Heart right ventricle (tissue), 16 donors: Measurements from ENCODE around the gene GSTK1. TPM values are rescaled to one million over a fixed set of nuclear protein-coding genes. Genes with fewer than 3 reads are reported as not detected.

Experiments
- ATAC-seq, 8 donors: fragments of 200-7000 bp; cut with Tn5 transposase; one replicate each; pipeline ENCODE4 v1.9.1; 2020; ENCODE audit warnings: mild to moderate bottlenecking in 8 of 8, moderate library complexity in 8 of 8, moderate number of reproducible peaks in 1 of 8
- DNase-seq, 2 donors: peaks; one replicate each; pipeline ENCODE4 v3.0.0-alpha.2; 2020
- H3K27ac ChIP-seq, 10 donors: fragments of 200-600 bp; sonication (generic) in 2 of 10; one replicate each; pipeline versions ENCODE4 v1.5.0 to v1.8.0; 2020 to 2022; ENCODE audit warnings: mild to moderate bottlenecking in 3 of 10
- H3K27me3 ChIP-seq, 7 donors: fragments of 200-600 bp; one replicate each; pipeline ENCODE4 v1.8.0; 2021 to 2022; ENCODE audit warnings: mild to moderate bottlenecking in 2 of 7
- H3K36me3 ChIP-seq, 9 donors: fragments of 200-600 bp; sonication (generic) in 1 of 9; one replicate each; pipeline versions ENCODE4 v1.5.0 to v1.8.0; 2020 to 2022; ENCODE audit warnings: mild to moderate bottlenecking in 2 of 9
- H3K4me1 ChIP-seq, 9 donors: fragments of 200-600 bp; sonication (generic) in 1 of 9; one replicate each; pipeline versions ENCODE4 v1.5.0 to v1.8.0; 2020 to 2022; ENCODE audit warnings: mild to moderate bottlenecking in 4 of 9
- H3K4me3 ChIP-seq, 10 donors: fragments of 200-600 bp; sonication (generic) in 2 of 10; one replicate each; pipeline versions ENCODE4 v1.5.0 to v1.8.0; 2020 to 2022; ENCODE audit warnings: mild to moderate bottlenecking in 7 of 10, moderate library complexity in 2 of 10
- H3K9me3 ChIP-seq, 11 donors: fragments of 200-600 bp in 10 of 11; sonication (generic) in 2 of 11; one replicate each; pipeline versions ENCODE4 v1.5.0 to v1.8.0; 2013 to 2022; ENCODE audit warnings: mild to moderate bottlenecking in 2 of 11, control low read depth in 1 of 11, moderate library complexity in 1 of 11
- WGBS, 2 donors: extraction: QIAGEN DNeasy Blood & Tissue Kit; methylation state at CpG; one replicate each; pipeline ENCODE4 v1.1.7; 2013; ENCODE audit warnings: inconsistent platforms in 1 of 2; 5-methylcytosine and 5-hydroxymethylcytosine counted together
- intact Hi-C, 10 donors: fragments of 100-400 bp; cut with DNase I; formaldehyde crosslinking; loops; one replicate each; pipeline versions ENCODE4 v1.11.1 to v1.14.2; 2022
- polyA plus RNA-seq, 2 donors: library from polyadenylated mRNA; stranded (reverse); fragments of 200-250 nt; gene quantifications; one replicate each; pipeline ENCODE4 v1.2.3, GENCODE V29; 2013
- total RNA-seq, 10 donors: library from RNA; stranded (reverse); fragmentation: NEBNext Ultra II Directional in 3 of 10; extraction: Animal tissue kit (Norgen Biotek cat#: 25700) in 3 of 10; gene quantifications; one replicate each; pipeline versions ENCODE4 v1.2.1 to v1.2.4, GENCODE V29; 2021 to 2023
- TF ChIP-seq, protein P1 (sequence below), 9 donors: fragments of 200-600 bp; sonication (generic) in 2 of 9; IDR thresholded peaks; one replicate each; pipeline versions ENCODE4 v1.5.0 to v1.8.0; 2021 to 2022; ENCODE audit warnings: antibody characterized with exemption in 9 of 9, mild to moderate bottlenecking in 5 of 9, moderate library complexity in 1 of 9
- donor health status: Arrhythmogenic right ventricular cardiomyopathy.
- donor health status: ischemic (EF 13 %, LVEDD 7.1; RV severe dilation, severe dysfunction).
- donor health status: healthy with polysubstance abuse.
- donor health status: DM: no; HTN: yes; CAD: no.
- donor health status: DM: no; HTN: no; CAD: no.
- donor health status: ischemic (EF 25% LVEDD 6.9; RV normal size, moderate dysfunction).
- donor health status: ischemic (EF 25% LVEDD 5.7; RV mildly dilated, moderate dysfunction).
- donor health status: healthy.
- donor health status: DM: yes; HTN: yes; CAD: no.
- donor health status: Ischemic cardiomyopathy.
- donor health status: ischemic (EF 35%, LVEDD 5.7; RV mildly dilated, moderate dysfunction).
- donor health status: nonischemic (EF 11% LVEDD 7.7; RV severe dilation, severe dysfunction).
- donor health status: DM: yes; HTN: yes; CAD: no.
- donor health status: PGD.
- donor health status: ischemic (EF 29% LVEDD 5.4; RV normal size, mild dysfunction).
- donor health status: nonischemic (EF 23%, LVEDD 6.1; RV moderate dilation, normal function).

Gene GSTK1
- total and polyA plus RNA-seq, 12 donors: 136 to 317 (median 269) TPM

DNA sequence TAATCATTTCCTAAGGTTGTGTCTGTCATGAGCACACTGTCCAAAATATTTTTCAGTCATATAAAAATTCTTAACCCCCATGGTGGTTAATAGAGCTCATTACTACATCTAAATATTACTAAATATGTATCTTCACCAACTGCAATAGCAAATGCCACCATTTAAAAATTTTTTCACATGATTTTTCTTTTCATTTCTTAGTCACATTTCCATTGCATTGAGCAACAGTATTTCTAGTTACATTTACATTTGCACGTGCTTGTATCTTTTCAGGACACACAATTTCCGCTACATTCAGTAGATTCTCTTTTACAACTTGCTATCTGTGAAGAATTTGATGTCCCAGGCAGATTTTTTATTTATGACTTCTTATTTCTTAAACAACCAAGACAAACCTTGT is 46.6 kb upstream of the GSTK1 start:
- TF ChIP-seq, protein P1, sequence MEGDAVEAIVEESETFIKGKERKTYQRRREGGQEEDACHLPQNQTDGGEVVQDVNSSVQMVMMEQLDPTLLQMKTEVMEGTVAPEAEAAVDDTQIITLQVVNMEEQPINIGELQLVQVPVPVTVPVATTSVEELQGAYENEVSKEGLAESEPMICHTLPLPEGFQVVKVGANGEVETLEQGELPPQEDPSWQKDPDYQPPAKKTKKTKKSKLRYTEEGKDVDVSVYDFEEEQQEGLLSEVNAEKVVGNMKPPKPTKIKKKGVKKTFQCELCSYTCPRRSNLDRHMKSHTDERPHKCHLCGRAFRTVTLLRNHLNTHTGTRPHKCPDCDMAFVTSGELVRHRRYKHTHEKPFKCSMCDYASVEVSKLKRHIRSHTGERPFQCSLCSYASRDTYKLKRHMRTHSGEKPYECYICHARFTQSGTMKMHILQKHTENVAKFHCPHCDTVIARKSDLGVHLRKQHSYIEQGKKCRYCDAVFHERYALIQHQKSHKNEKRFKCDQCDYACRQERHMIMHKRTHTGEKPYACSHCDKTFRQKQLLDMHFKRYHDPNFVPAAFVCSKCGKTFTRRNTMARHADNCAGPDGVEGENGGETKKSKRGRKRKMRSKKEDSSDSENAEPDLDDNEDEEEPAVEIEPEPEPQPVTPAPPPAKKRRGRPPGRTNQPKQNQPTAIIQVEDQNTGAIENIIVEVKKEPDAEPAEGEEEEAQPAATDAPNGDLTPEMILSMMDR (IDR thresholded peaks at IDR 0.05): no peak
- H3K36me3 ChIP-seq: no peaks in the 10 kb centered on the region
- peaks cover 0 to 8% (median 0%) of the 10 kb centered on the region in 7 donors for H3K27me3 ChIP-seq
- ATAC-seq (no peak), DNase-seq (no peak)
- no peak overlapping the region for H3K27ac ChIP-seq
- intact Hi-C loops: loop anchor here in 5 of 10 donors (5.0 to 10.0 kb wide), 3 partner anchors 209 to 362 kb away; partner anchors contain the start of gene EPHB6 (in 3 of the 5)
- H3K9me3 ChIP-seq: peaks cover 0 to 4% (median 0%) of the 10 kb centered on the region in 11 donors
- H3K4me1 ChIP-seq: no peaks in the 10 kb centered on the region
- H3K4me3 ChIP-seq: no peak overlapping the region
- WGBS, 2 donors: 85 to 95% methylated on average over 2 of the region's 2 CpGs

DNA sequence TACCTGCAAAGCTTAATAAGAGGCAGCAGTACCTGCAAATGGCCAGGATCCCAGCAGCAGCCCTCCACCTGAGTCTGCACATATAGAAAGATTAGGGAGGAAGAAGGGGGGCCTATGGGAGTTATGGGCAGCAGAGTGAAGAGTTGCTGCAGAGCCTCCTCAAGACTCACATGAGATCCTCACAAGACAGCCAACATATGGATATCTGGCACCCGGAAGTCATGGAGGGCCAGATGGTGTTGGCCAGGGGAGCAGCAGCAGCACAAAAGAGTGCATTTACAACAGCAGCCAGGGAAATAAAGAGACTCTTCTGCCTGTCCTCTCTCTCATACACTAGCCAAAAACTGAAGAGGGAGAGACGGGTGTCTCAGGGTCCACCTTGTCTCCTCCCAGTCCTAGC is 45.4 kb upstream of the GSTK1 start:
- intact Hi-C loops: loop anchor here in 5 of 10 donors (5.0 to 10.0 kb wide), 3 partner anchors 211 to 363 kb away; partner anchors contain the start of gene EPHB6 (in 3 of the 5)
- no peak overlapping the region for H3K4me3 ChIP-seq
- DNase-seq (no peak), ATAC-seq (no peak)
- peaks cover 0 to 10% (median 0%) of the 10 kb centered on the region in 7 donors for H3K27me3 ChIP-seq
- H3K27ac ChIP-seq: no peak overlapping the region
- H3K36me3 ChIP-seq: no peaks in the 10 kb centered on the region
- WGBS, 2 donors: 75 to 83% methylated on average over 2 of the region's 2 CpGs
- H3K9me3 ChIP-seq: no peaks in the 10 kb centered on the region
- TF ChIP-seq, protein P1 (IDR thresholded peaks at IDR 0.05): no peak
- H3K4me1 ChIP-seq: peaks cover 0 to 10% (median 0%) of the 10 kb centered on the region in 9 donors

DNA sequence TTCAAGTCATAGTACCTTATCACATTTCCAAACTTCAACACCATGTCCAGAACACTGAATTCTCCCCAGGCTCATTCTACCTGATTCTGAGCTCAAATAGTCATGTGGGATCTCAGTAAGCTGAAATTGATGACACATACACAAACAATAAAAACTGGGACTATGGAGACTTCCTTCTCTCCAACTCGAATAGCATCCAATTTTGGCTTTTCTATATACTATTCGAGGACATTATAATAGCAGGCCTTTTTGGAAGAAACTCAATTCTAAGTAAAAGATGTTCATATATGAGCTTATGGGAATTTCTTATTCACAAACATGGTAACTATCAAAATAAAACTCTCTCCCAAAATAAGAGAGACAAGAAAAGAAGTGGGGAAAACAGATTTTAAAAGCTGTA is 42.0 kb upstream of the GSTK1 start:
- intact Hi-C loops: no loop called here
- ATAC-seq: no peak

DNA sequence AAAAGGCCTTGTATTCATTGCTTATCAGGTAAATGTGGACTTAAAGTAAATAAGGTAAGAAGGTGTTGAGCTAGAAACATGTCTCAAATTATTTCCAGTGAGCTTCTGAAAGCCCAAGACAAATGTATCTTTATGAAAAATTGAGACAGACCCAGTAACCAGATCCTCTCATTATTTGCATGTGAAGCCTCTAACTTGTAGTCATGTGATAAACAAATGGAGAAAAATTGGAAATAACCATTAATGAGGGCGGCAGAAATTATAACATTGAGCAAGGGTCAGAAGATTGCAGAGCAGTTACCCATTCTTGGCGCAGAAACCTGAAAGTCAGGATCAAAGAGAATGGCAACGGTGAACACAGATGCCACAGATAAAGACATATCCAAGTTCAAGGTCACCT is 41.5 kb upstream of the GSTK1 start, which contains the start of gene TAS2R40:
Gene TAS2R40, plus strand, starts transcription at position 301 of the 400 bp plus-strand sequence. Its CDS starts 42 bp downstream, at position 343.
- TF ChIP-seq, protein P1 (IDR thresholded peaks at IDR 0.05): no peak
- H3K36me3 ChIP-seq: no peaks in the 10 kb centered on the region
- no peak within 1 kb of the TSS for H3K4me3 ChIP-seq
- peaks cover 0 to 15% (median 0%) of the 10 kb centered on the region in 9 donors for H3K4me1 ChIP-seq
- peak within 1 kb of the TSS in 1 of 10 donors; percentile 83 for H3K27ac ChIP-seq
- WGBS, 2 donors: 85 to 87% methylated on average over 3 of the region's 3 CpGs
- H3K27me3 ChIP-seq: peaks cover 0 to 16% (median 0%) of the 10 kb centered on the region in 7 donors
- intact Hi-C loops: no loop called here
- ATAC-seq (no peak), DNase-seq (no peak)
- H3K9me3 ChIP-seq: no peaks in the 10 kb centered on the region

More for the DNA sequence above, 42.0 kb upstream of the GSTK1 start:
- TF ChIP-seq, protein P1 (IDR thresholded peaks at IDR 0.05): no peak
- Histone ChIP-seq H3K27ac (peak overlapping the region in 1 of 10 donors; percentile 83), H3K9me3 (no peaks in the 10 kb centered on the region), H3K4me1 (peaks cover 0 to 13% (median 0%) of the 10 kb centered on the region in 9 donors), H3K36me3 (no peaks in the 10 kb centered on the region), H3K4me3 (no peak overlapping the region), H3K27me3 (peaks cover 0 to 16% (median 0%) of the 10 kb centered on the region in 7 donors)
- WGBS, 2 donors: 70 to 75% methylated on average over 2 of the region's 2 CpGs
- DNase-seq: no peak
